HFF-Myc (cell line): Measurements from ENCODE around the gene BRMS1.

ENCODE experiments used
- DNase-seq: peaks from one replicate; pipeline ENCODE4 v3.0.0-alpha.2; 2011; ENCODE audit warnings: low read depth; ENCODE audit errors: extremely low read depth
- H3K4me3 ChIP-seq: replicated peaks from 2 replicates; pipeline ENCODE4 v1.5.1; 2011; ENCODE audit warnings: low read depth, mild to moderate bottlenecking, control low read depth, low read length
- CTCF ChIP-seq: IDR thresholded peaks from 2 replicates; pipeline ENCODE4 v1.5.1; 2012; ENCODE audit warnings: mild to moderate bottlenecking, low read depth, low read length, control low read depth; ENCODE audit errors: missing control alignments

Gene BRMS1

GRCh38 chr11:66345316-66345649 lies 379 bp upstream of the BRMS1 start:
- no peak for TF ChIP-seq CTCF
- no peak for DNase-seq
- H3K4me3 ChIP-seq, result peak overlapping the region; percentile 85

GRCh38 chr11:66343176-66343575 lies 1.7 kb downstream of the BRMS1 start:
- no peak for DNase-seq
- H3K4me3 ChIP-seq, result no peak overlapping the region
- TF ChIP-seq CTCF, result no peak

DNA sequence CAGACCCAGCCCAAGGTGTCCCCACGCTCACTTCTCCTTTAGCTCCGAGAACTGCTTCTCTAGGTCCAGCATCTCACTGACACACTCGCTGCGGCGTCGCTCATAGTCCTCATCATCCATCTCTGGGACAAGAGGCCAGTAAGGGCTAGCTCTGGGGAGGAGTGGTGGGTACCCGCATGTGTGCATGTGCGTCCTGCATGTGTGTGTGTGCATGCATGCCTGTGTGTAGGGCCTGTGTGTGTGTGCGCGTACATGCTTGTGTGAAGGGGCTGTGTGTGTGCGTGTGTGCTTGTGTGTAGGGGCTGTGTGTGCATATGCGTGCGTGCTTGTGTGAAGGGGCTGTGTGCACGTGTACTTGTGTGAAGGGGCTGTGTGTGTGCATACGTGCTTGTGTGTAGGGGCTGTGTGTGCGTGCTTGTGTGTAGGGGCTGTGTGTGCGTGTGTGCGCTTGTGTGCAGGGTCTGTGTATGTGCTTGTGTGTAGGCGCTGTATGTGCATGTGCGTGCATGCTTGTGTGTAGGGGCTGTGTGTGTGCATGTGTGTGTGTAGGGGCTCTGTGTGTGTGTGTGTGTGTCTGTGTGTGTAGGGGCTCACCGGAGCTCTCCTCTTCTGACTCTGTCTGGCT lies 3.3 kb downstream of the BRMS1 start:
- no peak for DNase-seq
- no peak overlapping the region for H3K4me3 ChIP-seq
- no peak for TF ChIP-seq CTCF

DNA sequence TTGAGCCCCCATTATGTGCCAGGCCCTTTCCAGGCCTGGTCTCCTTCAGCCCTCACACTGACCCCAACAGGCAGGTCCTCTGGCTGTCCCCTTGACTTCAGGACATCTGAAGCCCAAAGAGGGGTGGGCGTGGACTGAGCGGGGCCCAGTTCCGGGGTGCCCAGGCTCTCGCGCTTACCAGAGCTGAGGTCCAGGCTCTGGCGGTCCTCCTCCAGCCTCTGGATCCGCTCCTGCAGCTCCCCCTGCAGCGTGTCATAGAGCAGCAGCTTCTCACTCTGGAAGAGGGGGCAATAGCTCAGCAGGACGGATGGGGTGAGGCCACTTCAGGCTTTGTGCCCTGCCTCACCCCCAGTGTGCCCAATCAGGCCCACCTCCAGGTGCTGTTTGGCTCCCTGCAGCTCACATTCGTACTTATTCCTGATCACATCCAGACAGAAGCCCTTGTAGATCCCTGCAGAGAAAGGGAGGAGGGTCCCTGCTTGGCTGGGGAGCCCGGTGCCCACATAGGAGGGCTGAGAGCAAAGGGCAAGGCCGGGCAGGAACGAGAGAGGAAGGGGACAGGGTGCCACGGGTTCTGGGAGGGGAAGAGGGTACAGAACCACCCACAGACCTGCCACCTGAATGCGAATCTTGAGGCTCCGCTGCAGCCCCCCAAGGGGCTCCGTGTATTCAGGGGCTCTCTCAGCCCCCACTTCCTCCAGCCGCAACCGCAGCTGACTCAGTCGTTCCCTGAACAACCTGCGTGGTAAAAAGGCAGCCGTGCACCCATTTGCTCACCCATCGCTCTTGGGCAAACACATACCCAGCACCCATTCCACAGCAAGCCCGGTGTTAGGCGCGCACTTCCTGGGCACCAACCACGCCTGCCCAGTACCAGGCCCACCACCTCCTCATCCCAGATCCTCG lies 4.1 kb downstream of the BRMS1 start:
- DNase-seq, result no peak
- no peak overlapping the region for H3K4me3 ChIP-seq
- no peak for TF ChIP-seq CTCF

DNA sequence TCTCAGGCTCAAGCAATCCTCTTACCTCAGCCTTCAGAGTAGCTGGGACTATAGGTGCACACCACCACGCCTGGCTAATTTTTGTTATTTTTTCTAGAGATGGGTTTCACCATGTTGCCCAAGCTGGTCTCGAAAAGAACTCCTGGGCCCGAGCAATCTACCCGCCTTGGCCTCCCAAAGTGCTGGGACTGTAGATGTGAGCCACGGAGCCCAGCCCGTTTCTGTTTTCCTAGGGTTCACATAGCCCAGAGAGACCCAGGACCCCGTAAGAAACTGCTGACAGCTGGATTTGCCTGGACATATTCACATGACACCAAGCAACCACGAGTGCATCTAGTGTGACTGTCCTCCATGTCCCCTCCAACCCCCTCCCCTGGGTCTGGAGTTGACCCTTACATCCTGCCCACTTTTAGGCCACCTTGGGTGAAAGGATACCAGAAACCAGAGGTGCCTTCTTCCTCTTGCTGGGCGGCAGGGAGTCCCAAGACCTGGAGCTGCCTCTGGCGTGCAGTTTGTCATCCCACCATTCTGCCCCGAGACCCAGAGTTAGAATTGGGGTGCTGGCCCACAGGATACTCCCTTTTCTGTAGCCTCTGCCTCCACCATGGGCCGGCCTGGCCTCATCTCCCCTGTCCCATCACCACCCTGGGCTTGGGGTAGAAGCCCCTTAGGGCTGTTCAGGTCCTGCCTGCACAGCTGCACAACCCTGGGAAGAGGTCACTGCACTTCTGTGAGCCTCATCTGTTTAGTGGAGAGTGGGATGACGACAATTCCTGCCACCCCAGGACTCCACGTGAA lies 5.0 kb downstream of the BRMS1 start:
- H3K4me3 ChIP-seq, result no peak overlapping the region
- no peak for DNase-seq
- no peak for TF ChIP-seq CTCF

DNA sequence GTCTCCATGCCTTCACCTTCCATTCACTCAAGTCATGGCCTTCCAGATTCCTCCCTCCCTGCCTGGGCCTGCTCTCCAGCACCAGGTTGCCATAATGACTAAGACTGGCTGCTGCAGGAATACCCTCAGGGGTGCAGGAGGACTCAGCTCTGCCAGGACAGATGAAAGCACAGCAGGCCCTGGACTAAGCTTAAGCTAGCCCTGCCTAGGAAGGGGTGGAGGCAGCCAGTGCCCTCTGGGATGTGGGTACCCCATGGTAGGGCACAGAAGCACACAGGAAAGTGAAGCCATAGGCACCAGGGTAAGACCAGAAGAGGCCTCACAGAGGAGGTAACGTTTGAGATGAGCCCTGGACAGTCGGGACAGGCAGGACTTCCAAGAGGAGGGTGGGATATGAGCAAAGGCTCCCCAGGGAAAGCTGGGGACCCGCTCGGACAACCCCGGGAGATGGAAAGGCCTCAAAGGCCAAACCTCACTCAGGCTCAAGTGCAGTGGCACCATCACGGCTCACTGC lies 5.7 kb downstream of the BRMS1 start:
- DNase-seq, result no peak

More for the DNA sequence above, 5.7 kb downstream of the BRMS1 start:
- H3K4me3 ChIP-seq, result no peak overlapping the region
- TF ChIP-seq CTCF, result no peak
